ENCODE measurements around the gene NUMB. TPM values are rescaled to one million over a fixed set of nuclear protein-coding genes. Genes with fewer than 3 reads are reported as not detected.

NUMB gene
- total RNA-seq, 1 experiment from 2014 or later = 46.5 TPM

DNA sequence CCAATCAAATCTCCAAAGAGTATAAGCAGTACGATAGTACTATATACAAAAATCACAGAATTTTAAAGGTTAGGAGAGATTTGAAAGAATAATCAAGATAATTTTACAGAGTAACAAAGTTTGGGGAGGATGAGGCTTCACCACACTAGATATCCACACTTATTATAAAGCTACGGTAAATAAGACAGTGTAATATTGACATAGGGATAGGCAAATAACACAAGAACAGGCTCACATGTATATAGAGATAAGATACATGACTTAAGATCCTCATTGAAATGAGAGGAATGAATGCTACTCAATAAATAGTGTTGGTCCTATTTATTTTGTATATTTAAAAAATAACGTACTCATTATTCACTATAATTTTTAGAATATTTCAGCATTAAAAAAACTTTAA lies 26.2 kb downstream of the NUMB start:
- TF ChIP-seq CTCF (conservative IDR thresholded peaks at IDR 0.05) = no peak
- no peaks in the 10 kb centered on the region for H3K4me1 Mint-ChIP-seq
- H3K4me3 Mint-ChIP-seq = no peak overlapping the region
- Histone ChIP-seq H2BK12ac (ENCODE audit: insufficient read length, low read depth, low read length) (no peak overlapping the region), H2BK15ac (ENCODE audit: low read depth, low read length) (no peak overlapping the region), H3K79me2 (ENCODE audit: insufficient read depth, low read length) (no peaks in the 10 kb centered on the region; the same call in 1 of the 2 replicates), H3K4me2 (ENCODE audit: insufficient read depth, insufficient read length, low read length) (no peak overlapping the region), H3K23me2 (ENCODE audit: insufficient read length, low read depth, low read length, poor library complexity, severe bottlenecking) (no peaks in the 10 kb centered on the region), H2AFZ (ENCODE audit: low read length) (no peak overlapping the region), H3K79me1 (ENCODE audit: insufficient read depth, low read depth, low read length, poor library complexity, severe bottlenecking) (peaks cover 3% of the 10 kb centered on the region), H2BK20ac (ENCODE audit: low read depth, low read length, poor library complexity, severe bottlenecking) (no peak overlapping the region), H4K8ac (replicated peaks; ENCODE audit: insufficient read length, low read depth, low read length) (no peak overlapping the region), H4K5ac (ENCODE audit: insufficient read length, low read depth, low read length) (no peak overlapping the region), H3K9ac (ENCODE audit: extremely low read depth, insufficient read length, low read length) (no peak overlapping the region), H3K27me3 (ENCODE audit: insufficient read depth, low read length) (no peaks in the 10 kb centered on the region), H3K27ac (ENCODE audit: insufficient read length, low read depth, low read length) (no peak overlapping the region), H3K18ac (ENCODE audit: insufficient read length, low read depth, low read length) (no peak overlapping the region), H3K14ac (ENCODE audit: insufficient read depth, low read length) (no peak overlapping the region), H3K4me1 (ENCODE audit: insufficient read depth, low read length) (no peaks in the 10 kb centered on the region), H3K23ac (ENCODE audit: insufficient read length, low read depth, low read length) (no peak overlapping the region), H2AK5ac (ENCODE audit: insufficient read length, low read length) (no peak overlapping the region), H3K4ac (ENCODE audit: low read depth, low read length) (no peak overlapping the region), H3T11ph (ENCODE audit: low read length) (no peak overlapping the region), H3K9me3 (ENCODE audit: control insufficient read depth, low read depth, low read length) (no peaks in the 10 kb centered on the region), H4K20me1 (ENCODE audit: control insufficient read depth, insufficient read depth, insufficient read length) (no peaks in the 10 kb centered on the region), H3K56ac (ENCODE audit: insufficient read length, low read depth, low read length) (no peak overlapping the region), H4K91ac (ENCODE audit: insufficient read length, low read depth, low read length) (no peak overlapping the region), H2BK5ac (ENCODE audit: insufficient read length, low read length) (no peak overlapping the region), H2BK120ac (ENCODE audit: low read depth, low read length, poor library complexity, severe bottlenecking) (no peak overlapping the region)
- H3K27ac Mint-ChIP-seq = no peak overlapping the region
- no peaks in the 10 kb centered on the region for H3K27me3 Mint-ChIP-seq (ENCODE audit: low read depth)
- H3K9me3 Mint-ChIP-seq = no peaks in the 10 kb centered on the region
- no CpG with 5 or more reads among the region's 3 CpGs for WGBS (ENCODE audit: extremely low coverage, insufficient read length, low lambda C conversion rate)
- no peak for DNase-seq
- no peaks in the 10 kb centered on the region; a peak in 1 of 7 replicates for H3K36me3 Mint-ChIP-seq (ENCODE audit: insufficient read depth in 1 of 3, low read depth in 3 of 3)
